Liver (tissue), 9 donors: ENCODE data around the gene ZBTB18. TPM values are rescaled to one million over a fixed set of nuclear protein-coding genes. Genes with fewer than 3 reads are reported as not detected.

ENCODE experiments used
- DNase-seq: peaks from one replicate; pipeline ENCODE4 v3.0.0-alpha.2; 2017; ENCODE audit warnings: low spot score
- H3K27ac ChIP-seq, 2 donors: one replicate each; pipeline ENCODE4 v1.7.0; 2013; ENCODE audit warnings: inconsistent platforms in 2 of 2, low read length in 2 of 2, control low read depth in 1 of 2, low read depth in 1 of 2, mild to moderate bottlenecking in 1 of 2
- H3K27me3 ChIP-seq, 4 donors: one replicate each; pipeline versions ENCODE4 v1.6.1 to v1.7.0; 2013; ENCODE audit warnings: low read length in 3 of 4, inconsistent platforms in 1 of 4, mild to moderate bottlenecking in 1 of 4, moderate library complexity in 1 of 4; ENCODE audit not compliant: control insufficient read depth in 4 of 4, insufficient read depth in 4 of 4
- H3K36me3 ChIP-seq, 4 donors: one replicate each; pipeline versions ENCODE4 v1.6.1 to v1.7.0; 2013; ENCODE audit warnings: low read length in 3 of 4, mild to moderate bottlenecking in 3 of 4, low read depth in 1 of 4, moderate library complexity in 1 of 4; ENCODE audit not compliant: control insufficient read depth in 4 of 4, insufficient read depth in 3 of 4
- H3K4me1 ChIP-seq, 4 donors: one replicate each; pipeline versions ENCODE4 v1.6.1 to v1.7.0; 2013; ENCODE audit warnings: low read length in 3 of 4, mild to moderate bottlenecking in 3 of 4, moderate library complexity in 1 of 4; ENCODE audit not compliant: control insufficient read depth in 4 of 4, insufficient read depth in 4 of 4
- H3K4me3 ChIP-seq, 3 donors: one replicate each; pipeline versions ENCODE4 v1.6.1 to v1.7.0; 2013; ENCODE audit warnings: low read length in 3 of 3, control low read depth in 1 of 3, low read depth in 1 of 3, mild to moderate bottlenecking in 1 of 3
- H3K9ac ChIP-seq, 2 donors: one replicate each; pipeline ENCODE4 v1.7.0; 2013; ENCODE audit warnings: low read length in 2 of 2, mild to moderate bottlenecking in 2 of 2, moderate library complexity in 2 of 2, control low read depth in 1 of 2, low read depth in 1 of 2
- H3K9me3 ChIP-seq, 4 donors: one replicate each; pipeline versions ENCODE4 v1.6.1 to v1.7.0; 2013; ENCODE audit warnings: low read length in 3 of 4; ENCODE audit not compliant: control insufficient read depth in 4 of 4
- CTCF ChIP-seq: fragments of 150-350 bp; IDR thresholded peaks from 2 replicates; pipeline ENCODE4 v1.5.1; 2017; ENCODE audit warnings: improper control_type of control experiment, low read depth, low read length; ENCODE audit not compliant: missing input control
- EGR1 ChIP-seq, 2 donors: IDR thresholded peaks; 2 replicates each; pipeline ENCODE4 v1.6.1; 2016 to 2018; ENCODE audit warnings: antibody characterized with exemption in 2 of 2, low read depth in 2 of 2
- FOXA1 ChIP-seq: IDR thresholded peaks from 2 replicates; pipeline ENCODE4 v1.6.1; 2016; ENCODE audit warnings: antibody characterized with exemption
- FOXA2 ChIP-seq: IDR thresholded peaks from 2 replicates; pipeline ENCODE4 v1.6.1; 2016; ENCODE audit warnings: antibody characterized with exemption
- GABPA ChIP-seq, 2 donors: IDR thresholded peaks in 1 of 2; conservative IDR thresholded peaks in 1 of 2; 2 replicates each; pipeline ENCODE4 v1.6.1; 2016; ENCODE audit warnings: antibody characterized with exemption in 2 of 2, mild to moderate bottlenecking in 1 of 2, moderate library complexity in 1 of 2
- HNF4A ChIP-seq, 2 donors: conservative IDR thresholded peaks; 2 replicates each; pipeline ENCODE4 v1.6.1; 2016; ENCODE audit warnings: antibody characterized with exemption in 2 of 2, mild to moderate bottlenecking in 2 of 2
- HNF4G ChIP-seq: IDR thresholded peaks from 2 replicates; pipeline ENCODE4 v1.6.1; 2016; ENCODE audit warnings: antibody characterized with exemption
- JUND ChIP-seq, 2 donors: IDR thresholded peaks; 2 replicates each; pipeline ENCODE4 v1.6.1; 2016; ENCODE audit warnings: antibody characterized with exemption in 2 of 2
- NR2F2 ChIP-seq: IDR thresholded peaks from 2 replicates; pipeline ENCODE4 v1.6.1; 2016; ENCODE audit warnings: antibody characterized with exemption
- RAD21 ChIP-seq, 2 donors: IDR thresholded peaks; 2 replicates each; pipeline ENCODE4 v1.6.1; 2016; ENCODE audit warnings: antibody characterized with exemption in 2 of 2, mild to moderate bottlenecking in 2 of 2
- RXRA ChIP-seq, 2 donors: IDR thresholded peaks; 2 replicates each; pipeline ENCODE4 v1.6.1; 2017 to 2018; ENCODE audit warnings: antibody characterized with exemption in 2 of 2, mild to moderate bottlenecking in 1 of 2
- SP1 ChIP-seq: IDR thresholded peaks from 2 replicates; pipeline ENCODE4 v1.6.1; 2018; ENCODE audit warnings: antibody characterized with exemption, mild to moderate bottlenecking
- TAF1 ChIP-seq: conservative IDR thresholded peaks from 2 replicates; pipeline ENCODE4 v1.6.1; 2016; ENCODE audit warnings: antibody characterized with exemption, mild to moderate bottlenecking
- YY1 ChIP-seq: IDR thresholded peaks from 2 replicates; pipeline ENCODE4 v1.6.1; 2016; ENCODE audit warnings: antibody characterized with exemption, mild to moderate bottlenecking
- ZBTB33 ChIP-seq: IDR thresholded peaks from 2 replicates; pipeline ENCODE4 v1.6.1; 2016; ENCODE audit warnings: antibody characterized with exemption
- WGBS: extraction: QIAGEN DNeasy Blood & Tissue Kit; methylation state at CpG from one replicate; pipeline ENCODE4 v1.1.7; 2013; 5-methylcytosine and 5-hydroxymethylcytosine counted together
- polyA plus RNA-seq, 2 donors: library from polyadenylated mRNA; stranded (reverse) in 1 of 2; unstranded in 1 of 2; fragments of 200-250 nt in 1 of 2; fragments of >200 nt in 1 of 2; fragmentation: Nextera tagmentation in 1 of 2; extraction: Ambion mirVana in 1 of 2; gene quantifications; one replicate each; pipeline versions ENCODE4 v1.2.1 to v1.2.3, GENCODE V29; 2013 to 2015
- total RNA-seq, 2 donors: library from RNA; depleted of rRNA; stranded (reverse); fragments of >200 nt; gene quantifications; one replicate each; pipeline ENCODE4 v1.2.3, GENCODE V29; 2014
- TF ChIP-seq, protein P1 (sequence below): IDR thresholded peaks from 2 replicates; pipeline ENCODE4 v1.6.1; 2016; ENCODE audit warnings: antibody characterized with exemption
- TF ChIP-seq, protein P2 (sequence below): IDR thresholded peaks from 2 replicates; pipeline ENCODE4 v1.6.1; 2016; ENCODE audit warnings: antibody characterized with exemption
- TF ChIP-seq, protein P3 (sequence below): IDR thresholded peaks from 2 replicates; pipeline ENCODE4 v1.6.1; 2016; ENCODE audit warnings: antibody characterized with exemption, mild to moderate bottlenecking
- donor health status: healthy.
- donor health status: healthy.
- donor health status: healthy.
- donor health status: healthy.
- donor health status: healthy.

Gene ZBTB18
- total and polyA plus RNA-seq, 4 donors: 1.2 to 18.3 (median 5.7) TPM

- Histone ChIP-seq H3K4me1 (peaks cover 17 to 66% (median 46%) of the 10 kb centered on the region in 4 donors), H3K27ac (peak overlapping the region; percentile 62 to 71), H3K27me3 (no peaks in the 10 kb centered on the region), H3K9ac (no peak overlapping the region), H3K9me3 (no peaks in the 10 kb centered on the region), H3K4me3 (no peak overlapping the region), H3K36me3 (no peaks in the 10 kb centered on the region)
- TF ChIP-seq TAF1 (no peak), SP1 (peak; percentile 54), GABPA (IDR thresholded peaks at IDR 0.05 in 1 of 2, conservative IDR thresholded peaks at IDR 0.05 in 1 of 2) (no peak), HNF4A (conservative IDR thresholded peaks at IDR 0.05) (peak; percentile 74 to 77), CTCF (no peak), NR2F2 (no peak), RXRA (IDR thresholded peaks at IDR 0.05) (peak; percentile 64 to 82), YY1 (peak; percentile 40), HNF4G (no peak), FOXA1 (peak; percentile 24), JUND (IDR thresholded peaks at IDR 0.05) (peak; percentile 70 to 80), RAD21 (IDR thresholded peaks at IDR 0.05) (peak in 1 of 2 donors; percentile 37), EGR1 (IDR thresholded peaks at IDR 0.05; ENCODE audit: low read depth in 2 of 2) (no peak), FOXA2 (peak; percentile 40), ZBTB33 (peak; percentile 34)
- TF ChIP-seq, protein P1, sequence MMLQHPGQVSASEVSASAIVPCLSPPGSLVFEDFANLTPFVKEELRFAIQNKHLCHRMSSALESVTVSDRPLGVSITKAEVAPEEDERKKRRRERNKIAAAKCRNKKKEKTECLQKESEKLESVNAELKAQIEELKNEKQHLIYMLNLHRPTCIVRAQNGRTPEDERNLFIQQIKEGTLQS: peak; percentile 31
- TF ChIP-seq, protein P2, sequence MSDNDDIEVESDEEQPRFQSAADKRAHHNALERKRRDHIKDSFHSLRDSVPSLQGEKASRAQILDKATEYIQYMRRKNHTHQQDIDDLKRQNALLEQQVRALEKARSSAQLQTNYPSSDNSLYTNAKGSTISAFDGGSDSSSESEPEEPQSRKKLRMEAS: peak; percentile 38
- TF ChIP-seq, protein P3, sequence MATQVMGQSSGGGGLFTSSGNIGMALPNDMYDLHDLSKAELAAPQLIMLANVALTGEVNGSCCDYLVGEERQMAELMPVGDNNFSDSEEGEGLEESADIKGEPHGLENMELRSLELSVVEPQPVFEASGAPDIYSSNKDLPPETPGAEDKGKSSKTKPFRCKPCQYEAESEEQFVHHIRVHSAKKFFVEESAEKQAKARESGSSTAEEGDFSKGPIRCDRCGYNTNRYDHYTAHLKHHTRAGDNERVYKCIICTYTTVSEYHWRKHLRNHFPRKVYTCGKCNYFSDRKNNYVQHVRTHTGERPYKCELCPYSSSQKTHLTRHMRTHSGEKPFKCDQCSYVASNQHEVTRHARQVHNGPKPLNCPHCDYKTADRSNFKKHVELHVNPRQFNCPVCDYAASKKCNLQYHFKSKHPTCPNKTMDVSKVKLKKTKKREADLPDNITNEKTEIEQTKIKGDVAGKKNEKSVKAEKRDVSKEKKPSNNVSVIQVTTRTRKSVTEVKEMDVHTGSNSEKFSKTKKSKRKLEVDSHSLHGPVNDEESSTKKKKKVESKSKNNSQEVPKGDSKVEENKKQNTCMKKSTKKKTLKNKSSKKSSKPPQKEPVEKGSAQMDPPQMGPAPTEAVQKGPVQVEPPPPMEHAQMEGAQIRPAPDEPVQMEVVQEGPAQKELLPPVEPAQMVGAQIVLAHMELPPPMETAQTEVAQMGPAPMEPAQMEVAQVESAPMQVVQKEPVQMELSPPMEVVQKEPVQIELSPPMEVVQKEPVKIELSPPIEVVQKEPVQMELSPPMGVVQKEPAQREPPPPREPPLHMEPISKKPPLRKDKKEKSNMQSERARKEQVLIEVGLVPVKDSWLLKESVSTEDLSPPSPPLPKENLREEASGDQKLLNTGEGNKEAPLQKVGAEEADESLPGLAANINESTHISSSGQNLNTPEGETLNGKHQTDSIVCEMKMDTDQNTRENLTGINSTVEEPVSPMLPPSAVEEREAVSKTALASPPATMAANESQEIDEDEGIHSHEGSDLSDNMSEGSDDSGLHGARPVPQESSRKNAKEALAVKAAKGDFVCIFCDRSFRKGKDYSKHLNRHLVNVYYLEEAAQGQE: peak; percentile 33
- no peak for DNase-seq
- 33% methylated on average over 6 of the region's 6 CpGs for WGBS
These were observed 41.3 kb downstream of the ZBTB18 start for GRCh38 chr1:244092293-244092963.
